ENCODE measurements around the gene PREX1.

Gene PREX1

GRCh38 chr20:48783533-48784272 lies 44.1 kb downstream of the PREX1 start:
- DNase-seq: no peak
- TF ChIP-seq POLR2A (IDR thresholded peaks at IDR 0.05; ENCODE audit: low read length) (no peak), GATA1 (IDR thresholded peaks at IDR 0.05; ENCODE audit: low read depth, low read length) (no peak)

DNA sequence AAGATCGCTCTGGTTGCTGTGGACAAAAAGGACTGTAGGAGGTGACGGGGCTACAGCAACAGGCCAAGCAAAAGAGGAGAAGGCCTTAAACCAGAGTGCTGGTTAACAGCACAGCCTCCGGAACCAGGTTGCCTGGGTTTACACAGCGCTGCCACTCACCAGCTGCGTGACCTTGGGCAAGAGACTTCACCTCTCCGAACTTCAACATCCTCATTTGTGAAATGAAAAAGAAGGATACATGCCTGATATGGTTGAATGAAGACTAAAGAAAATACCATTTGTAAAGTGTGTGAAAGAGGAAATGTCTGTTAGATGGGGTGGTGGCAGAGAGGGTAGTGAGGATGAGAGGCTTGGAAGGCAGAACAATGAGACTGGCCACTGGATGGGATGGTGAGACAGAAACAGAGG lies 44.9 kb downstream of the PREX1 start:
- TF ChIP-seq GATA1 (IDR thresholded peaks at IDR 0.05; ENCODE audit: low read depth, low read length) (no peak), POLR2A (IDR thresholded peaks at IDR 0.05; ENCODE audit: low read length) (no peak)
- no peak for DNase-seq

DNA sequence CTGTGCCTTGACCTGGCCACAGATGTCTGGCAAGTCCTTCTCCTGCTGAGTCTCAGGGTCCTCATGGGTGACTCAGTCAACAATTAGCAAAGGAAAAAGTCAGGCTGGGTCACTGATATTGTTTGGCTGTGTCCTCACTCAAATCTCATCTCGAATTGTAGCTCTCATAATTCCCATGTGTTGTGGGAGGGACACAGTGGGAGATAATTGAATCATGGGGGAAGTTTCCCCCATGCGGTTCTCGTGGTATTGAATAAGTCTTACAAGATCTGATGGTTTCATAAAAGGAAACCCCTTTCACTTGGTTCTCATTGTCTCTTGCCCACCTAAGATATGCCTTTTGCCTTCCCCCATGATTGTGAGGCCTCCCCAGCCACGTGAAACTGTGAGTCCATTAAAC lies 45.7 kb downstream of the PREX1 start:
- DNase-seq: no peak

GRCh38 chr20:48781634-48782033 lies 46.2 kb downstream of the PREX1 start:
- no peak for DNase-seq
- no peak for TF ChIP-seq POLR2A (IDR thresholded peaks at IDR 0.05; ENCODE audit: low read length)
- no peak for TF ChIP-seq GATA1 (IDR thresholded peaks at IDR 0.05; ENCODE audit: low read depth, low read length)

More for the DNA sequence above, 45.7 kb downstream of the PREX1 start:
- TF ChIP-seq POLR2A (IDR thresholded peaks at IDR 0.05; ENCODE audit: low read length) (no peak), GATA1 (IDR thresholded peaks at IDR 0.05; ENCODE audit: low read depth, low read length) (no peak)

GRCh38 chr20:48779435-48779834 lies 48.4 kb downstream of the PREX1 start:
- DNase-seq: no peak
- TF ChIP-seq POLR2A (IDR thresholded peaks at IDR 0.05; ENCODE audit: low read length) (no peak), GATA1 (IDR thresholded peaks at IDR 0.05; ENCODE audit: low read depth, low read length) (no peak)

- no peak for DNase-seq
- TF ChIP-seq POLR2A (IDR thresholded peaks at IDR 0.05; ENCODE audit: low read length): no peak
- no peak for TF ChIP-seq GATA1 (IDR thresholded peaks at IDR 0.05; ENCODE audit: low read depth, low read length)
Measured at GRCh38 chr20:48777821-48778220, 50.0 kb downstream of the PREX1 start.

- no peak for TF ChIP-seq POLR2A (IDR thresholded peaks at IDR 0.05; ENCODE audit: low read length)
- no peak for TF ChIP-seq GATA1 (IDR thresholded peaks at IDR 0.05; ENCODE audit: low read depth, low read length)
- DNase-seq: no peak
Measured at GRCh38 chr20:48777005-48777404, 50.8 kb downstream of the PREX1 start.

GRCh38 chr20:48776306-48776705 lies 51.5 kb downstream of the PREX1 start:
- no peak for DNase-seq
- TF ChIP-seq POLR2A (IDR thresholded peaks at IDR 0.05; ENCODE audit: low read length) (no peak), GATA1 (IDR thresholded peaks at IDR 0.05; ENCODE audit: low read depth, low read length) (no peak)

GRCh38 chr20:48775545-48775944 lies 52.3 kb downstream of the PREX1 start:
- peak in 1 of 2 experiments; percentile 24 for DNase-seq

DNA sequence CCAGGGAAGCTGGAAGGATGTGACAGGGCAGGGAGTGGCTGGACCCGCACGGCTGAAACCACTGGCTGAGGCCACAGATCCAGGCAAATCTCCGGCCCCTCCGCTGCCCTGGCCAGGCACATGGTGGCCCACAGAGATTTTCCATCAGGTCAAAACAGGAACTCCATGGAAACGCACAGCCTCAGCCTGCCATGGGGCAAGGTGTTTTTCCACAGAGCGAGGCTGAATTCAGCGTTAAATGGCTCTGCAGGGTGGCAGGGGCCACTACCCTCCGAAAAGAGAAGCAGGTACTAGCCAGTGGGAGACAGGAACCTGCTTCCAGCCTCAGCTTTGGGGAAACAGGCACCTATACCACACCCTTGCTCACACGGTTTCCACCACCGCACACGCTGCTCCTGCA lies 53.1 kb downstream of the PREX1 start:
- no peak for DNase-seq
- TF ChIP-seq GATA1 (IDR thresholded peaks at IDR 0.05; ENCODE audit: low read depth, low read length) (no peak), POLR2A (IDR thresholded peaks at IDR 0.05; ENCODE audit: low read length) (no peak)

GRCh38 chr20:48773837-48774418 lies 53.9 kb downstream of the PREX1 start:
- TF ChIP-seq POLR2A (IDR thresholded peaks at IDR 0.05; ENCODE audit: low read length): no peak
- no peak for TF ChIP-seq GATA1 (IDR thresholded peaks at IDR 0.05; ENCODE audit: low read depth, low read length)
- DNase-seq: no peak

DNA sequence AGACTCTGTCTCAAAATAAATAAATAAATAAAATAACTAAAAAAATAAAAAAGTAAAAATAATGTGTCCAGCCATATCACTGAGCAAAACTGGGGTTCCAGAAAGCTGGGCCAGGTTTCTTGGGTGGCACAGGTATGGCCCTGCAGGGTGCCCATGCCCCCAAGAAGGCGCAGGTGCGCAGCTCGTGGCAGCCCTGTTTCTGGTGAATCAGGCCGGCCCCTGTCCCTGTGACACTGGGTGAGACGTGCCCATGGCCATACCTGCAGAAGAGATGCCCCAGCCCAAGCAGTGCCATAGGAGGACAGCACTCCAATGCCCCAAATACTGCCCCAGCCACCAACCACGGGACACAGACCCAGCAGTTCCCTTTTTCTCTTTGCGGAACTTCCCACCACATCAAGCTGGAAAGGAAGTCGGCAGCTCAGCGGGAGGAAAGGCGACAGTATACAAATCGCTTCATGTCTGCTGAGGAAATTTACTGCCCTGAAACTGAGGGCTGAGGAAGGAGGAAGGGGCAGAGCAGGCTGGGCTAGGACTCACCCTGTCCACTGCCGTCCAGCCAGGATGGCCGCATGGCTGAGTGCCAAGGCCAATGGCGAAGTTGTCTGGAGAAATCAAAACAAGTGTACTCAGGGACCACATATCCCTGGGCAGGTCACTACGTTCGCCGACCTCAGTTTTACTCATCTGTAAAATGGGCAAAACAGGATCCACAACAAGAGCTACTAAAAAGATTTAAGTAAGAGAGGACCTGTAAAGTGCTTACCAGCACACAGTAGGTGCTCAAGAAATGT lies 55.4 kb downstream of the PREX1 start:
- DNase-seq: no peak
- no peak for TF ChIP-seq POLR2A (IDR thresholded peaks at IDR 0.05; ENCODE audit: low read length)
- no peak for TF ChIP-seq GATA1 (IDR thresholded peaks at IDR 0.05; ENCODE audit: low read depth, low read length)

DNA sequence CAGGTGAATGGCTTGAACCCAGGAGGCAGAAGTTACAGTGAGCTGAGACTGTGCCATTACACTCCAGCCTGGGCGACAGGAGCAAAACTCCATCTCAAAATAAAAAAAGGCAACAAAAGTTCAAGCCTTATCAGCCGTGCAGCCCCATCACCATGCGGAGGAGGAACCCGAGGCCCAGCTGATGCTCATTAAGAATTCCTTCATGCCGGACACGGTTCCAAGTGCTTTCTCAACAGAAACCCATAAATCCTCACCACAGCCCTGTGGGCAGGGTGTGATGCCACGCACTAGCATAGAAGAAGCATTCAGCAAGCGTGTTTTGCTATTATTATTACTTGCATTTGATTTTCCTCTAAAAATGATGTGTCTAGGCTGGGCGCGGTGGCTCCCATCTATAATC lies 56.3 kb downstream of the PREX1 start:
- no peak for TF ChIP-seq POLR2A (IDR thresholded peaks at IDR 0.05; ENCODE audit: low read length)
- no peak for TF ChIP-seq GATA1 (IDR thresholded peaks at IDR 0.05; ENCODE audit: low read depth, low read length)
- DNase-seq: no peak

DNA sequence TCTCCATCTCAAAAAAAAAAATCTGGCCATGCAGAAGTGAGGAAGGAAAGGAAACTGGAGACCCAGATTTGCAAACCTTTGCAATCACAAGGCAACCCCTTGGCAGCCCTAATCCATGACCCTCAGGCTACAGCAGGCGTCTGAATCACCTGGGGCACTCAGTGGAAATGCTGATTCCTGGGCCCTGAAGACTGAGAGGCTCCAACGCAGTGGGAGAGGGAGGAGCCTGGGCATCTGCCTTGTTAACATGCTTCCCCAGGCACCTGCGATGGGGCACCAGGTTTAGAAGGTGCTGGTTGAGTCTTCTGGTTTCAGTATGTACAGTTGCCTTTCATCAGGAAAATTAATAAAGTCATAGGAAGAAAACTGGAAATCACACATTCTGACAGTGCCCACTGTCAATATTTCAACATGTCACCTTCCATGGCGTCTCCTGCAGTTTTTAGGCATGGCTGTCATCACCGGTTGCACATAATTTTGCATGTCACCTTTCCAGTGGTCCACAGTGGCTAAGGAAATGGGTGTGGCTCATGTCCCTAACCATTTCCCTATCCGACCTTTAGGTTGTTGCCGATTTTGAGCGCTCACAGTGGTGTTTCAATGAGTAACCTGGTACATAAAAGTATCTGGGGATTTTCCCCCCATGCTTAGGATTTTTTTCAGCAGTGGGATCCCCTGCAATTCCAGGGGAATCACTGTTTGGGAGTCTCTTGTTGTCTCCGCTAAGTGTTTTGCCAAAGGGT lies 56.9 kb downstream of the PREX1 start:
- no peak for TF ChIP-seq GATA1 (IDR thresholded peaks at IDR 0.05; ENCODE audit: low read depth, low read length)
- TF ChIP-seq POLR2A (IDR thresholded peaks at IDR 0.05; ENCODE audit: low read length): no peak

More for the DNA sequence above, 56.9 kb downstream of the PREX1 start:
- DNase-seq: no peak

Data from erythroblast (primary cell).